GM20431 (cell line): ENCODE data around the gene GIMAP1.
"Not testable (repeated sequence)": the region's sequence is repeated elsewhere in the genome, so short reads cannot be mapped to it uniquely, and the experiment has no call there.

Source experiments
- in situ Hi-C: fragments of 300-500 bp; cut with MseI, MboI; formaldehyde crosslinking; loops from one replicate; pipeline ENCODE4 v1.15.0; 2020; ENCODE audit warnings: low sequenced_read_pairs; ENCODE audit not compliant: unreplicated experiment

Gene GIMAP1

DNA sequence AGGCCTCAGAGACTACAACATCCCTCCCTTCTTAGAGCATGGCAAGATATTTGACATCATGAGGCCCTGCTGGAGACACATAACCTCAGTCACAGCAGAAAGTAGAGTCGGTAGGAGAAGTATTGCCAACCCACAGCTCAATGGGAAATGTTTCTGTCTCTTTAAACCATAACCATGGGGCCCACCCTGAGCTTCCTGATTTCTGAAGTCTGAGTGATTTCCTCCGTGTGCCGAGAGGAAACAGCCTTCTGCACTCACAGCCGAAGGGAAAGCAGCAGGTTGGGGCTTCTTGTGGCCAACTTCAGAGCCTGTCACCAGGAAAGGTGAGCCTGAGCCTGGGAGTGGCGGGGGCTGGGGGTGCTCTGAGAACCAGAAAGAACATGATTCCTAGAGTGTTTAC lies at the start of gene GIMAP1:
Gene GIMAP1, plus strand, starts transcription at position 246 of the 400 bp plus-strand sequence. CDS start 2,435 bp downstream, outside the sequence.
- in situ Hi-C loops, result no loop called here

DNA sequence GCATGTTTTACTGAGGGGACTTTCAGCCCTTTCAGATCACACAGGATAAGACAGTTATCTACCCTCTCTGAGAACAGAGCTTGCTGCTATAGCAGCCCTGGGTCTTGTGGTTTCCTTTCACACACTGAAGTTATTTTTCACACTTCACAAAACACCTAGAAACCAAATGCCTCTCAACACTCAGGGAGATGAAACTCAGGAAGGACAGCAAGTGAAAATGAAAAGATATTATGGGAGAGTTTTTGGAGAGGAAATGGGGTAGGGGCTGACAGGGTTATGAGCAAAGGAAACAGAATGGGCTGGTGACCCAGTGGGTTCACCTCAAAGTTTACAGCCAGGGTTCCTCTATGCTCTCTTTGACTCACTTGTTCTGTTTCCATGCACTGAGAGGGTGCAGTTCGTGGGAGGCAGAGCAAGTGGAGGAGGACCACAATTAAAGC lies 47.9 kb upstream of the GIMAP1 start:
- in situ Hi-C loops, result no loop called here

DNA sequence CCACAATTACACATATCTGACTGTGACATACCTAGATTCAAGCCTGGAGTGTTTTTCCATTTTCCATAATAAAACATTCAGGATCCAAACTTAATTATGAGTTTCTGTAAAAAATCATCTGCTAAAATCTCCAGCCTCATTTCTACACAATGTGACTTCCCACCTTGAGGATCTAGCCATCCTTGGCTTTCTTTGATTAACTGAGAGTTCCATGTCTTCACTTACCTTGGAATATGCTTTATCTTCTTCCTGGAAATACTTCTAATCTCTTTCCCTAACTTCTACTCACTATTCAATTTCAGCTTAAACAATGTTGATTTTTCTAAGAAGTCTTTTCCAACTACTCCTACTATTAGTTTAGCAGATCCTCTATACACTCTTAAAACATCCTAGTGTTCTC lies 47.4 kb upstream of the GIMAP1 start:
- in situ Hi-C loops, result no loop called here

DNA sequence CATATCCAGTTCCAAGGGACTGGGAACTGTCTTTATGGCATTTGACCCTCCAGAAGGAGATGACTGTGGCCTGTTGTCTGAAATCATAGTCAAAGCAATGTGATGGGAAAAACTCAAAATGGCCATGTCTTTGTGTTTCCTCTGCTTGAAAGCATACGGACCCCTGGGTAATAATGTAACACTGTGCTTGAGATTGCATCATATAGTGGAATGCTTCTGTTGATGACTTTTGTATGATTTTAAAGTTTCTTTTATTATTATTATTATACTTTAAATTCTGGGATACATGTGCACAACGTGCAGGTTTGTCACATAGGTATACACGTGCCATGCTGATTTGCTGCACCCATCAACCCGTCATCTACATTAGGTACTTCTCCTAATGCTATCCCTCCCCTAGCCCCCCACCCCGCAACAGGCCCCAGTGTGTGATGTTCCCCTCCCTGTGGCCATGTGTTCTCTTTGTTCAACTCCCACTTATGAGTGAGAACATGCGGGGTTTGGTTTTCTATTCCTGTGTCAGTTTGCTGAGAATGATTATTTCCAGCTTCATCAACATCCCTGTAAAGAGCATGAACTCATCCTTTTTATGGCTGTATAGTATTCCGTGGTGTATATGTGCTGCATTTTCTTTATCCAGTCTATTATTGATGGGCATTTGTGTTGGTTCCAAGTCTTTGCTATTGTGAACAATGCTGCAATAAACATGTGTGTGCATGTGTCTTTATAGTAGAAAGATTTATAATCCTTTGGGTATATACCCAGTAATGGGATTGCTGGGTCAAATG lies 44.4 kb upstream of the GIMAP1 start:
- in situ Hi-C loops, result not testable (repeated sequence)

DNA sequence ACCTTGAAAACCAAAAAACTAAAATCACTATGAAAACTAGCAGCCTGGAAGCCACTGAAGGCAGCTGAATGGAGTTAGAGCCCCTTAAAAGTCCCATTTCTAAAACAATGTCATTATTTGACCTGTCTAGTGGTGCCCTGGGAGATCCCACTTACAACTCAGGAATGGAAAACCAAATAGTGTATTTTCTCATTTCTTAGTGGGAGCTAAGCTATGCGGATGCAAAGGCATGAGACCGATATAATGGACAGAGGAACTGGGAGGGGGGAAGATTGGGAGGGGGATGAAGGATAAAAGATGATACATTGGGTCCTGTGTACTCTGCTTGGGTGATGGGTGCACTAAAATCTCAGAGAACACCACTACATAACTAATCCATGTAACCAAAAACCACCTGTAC lies 40.7 kb upstream of the GIMAP1 start:
- in situ Hi-C loops, result no loop called here

DNA sequence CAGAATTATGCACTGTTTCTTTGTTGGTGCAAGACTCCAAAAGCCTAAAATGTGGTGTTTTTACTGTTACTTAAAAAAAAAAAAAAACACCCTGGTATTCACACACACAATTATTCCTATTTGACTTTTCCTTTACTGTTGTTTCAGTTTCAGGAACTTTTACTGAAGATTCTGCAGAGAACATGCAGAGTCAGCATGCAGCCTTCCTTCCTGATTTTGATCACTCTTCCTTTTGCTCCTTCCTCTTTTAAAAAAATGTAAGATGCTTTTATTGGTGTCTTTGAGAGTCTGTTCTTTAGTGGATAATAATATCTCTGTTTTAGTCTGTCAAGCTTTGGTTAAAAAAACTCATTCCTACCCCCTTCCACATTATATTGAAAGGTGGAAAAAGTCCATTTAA lies 40.1 kb upstream of the GIMAP1 start:
- in situ Hi-C loops, result not testable (repeated sequence)

DNA sequence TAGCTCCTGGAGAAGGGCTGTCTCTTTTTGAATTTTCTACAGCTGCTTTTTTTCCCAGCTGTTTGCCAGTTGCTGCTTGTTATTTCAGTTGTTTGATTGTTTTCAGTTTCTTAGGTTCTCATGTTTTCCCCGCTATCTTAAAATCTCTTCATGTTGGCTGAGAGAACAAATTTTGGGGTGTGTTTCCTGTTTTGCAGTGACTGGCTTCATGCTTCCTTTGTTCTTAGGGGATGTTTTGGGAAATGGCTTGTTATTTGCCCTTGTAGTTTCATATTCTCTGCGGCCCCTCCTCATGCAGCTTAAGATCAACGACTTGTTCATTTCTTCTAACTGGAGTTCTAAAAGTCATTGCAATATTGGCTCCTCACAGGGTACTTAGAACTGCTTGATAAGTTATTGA lies 39.6 kb upstream of the GIMAP1 start:
- in situ Hi-C loops, result not testable (repeated sequence)

DNA sequence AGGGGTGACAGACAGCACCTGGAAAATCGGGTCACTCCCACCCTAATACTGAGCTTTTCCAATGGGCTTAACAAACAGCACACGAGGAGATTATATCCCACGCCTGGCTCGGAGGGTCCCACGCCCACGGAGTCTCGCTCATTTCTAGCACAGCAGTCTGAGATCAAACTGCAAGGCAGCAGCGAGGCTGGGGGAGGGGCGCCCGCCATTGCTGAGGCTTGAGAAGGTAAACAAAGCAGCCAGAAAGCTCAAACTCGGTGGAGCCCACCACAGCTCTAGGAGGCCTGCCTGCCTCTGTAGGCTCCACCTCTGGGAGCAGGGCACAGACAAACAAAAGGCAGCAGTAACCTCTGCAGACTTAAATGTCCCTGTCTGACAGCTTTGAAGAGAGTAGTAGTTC lies 37.8 kb upstream of the GIMAP1 start:
- in situ Hi-C loops, result not testable (repeated sequence)

DNA sequence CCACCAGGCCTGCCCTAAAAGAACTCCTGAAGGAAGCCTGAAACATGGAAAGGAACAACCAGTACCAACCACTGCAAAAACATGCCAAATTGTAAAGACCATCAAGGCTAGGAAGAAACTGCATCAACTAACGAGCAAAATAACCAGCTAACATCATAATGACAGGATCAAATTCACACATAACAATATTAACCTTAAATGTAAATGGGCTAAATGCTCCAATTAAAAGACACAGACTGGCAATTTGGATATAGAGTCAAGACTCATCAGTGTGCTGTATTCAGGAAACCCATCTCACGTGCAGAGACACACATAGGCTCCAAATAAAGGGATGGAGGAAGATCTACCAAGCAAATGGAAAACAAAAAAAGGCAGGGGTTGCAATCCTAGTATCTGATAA lies 36.0 kb upstream of the GIMAP1 start:
- in situ Hi-C loops, result not testable (repeated sequence)

DNA sequence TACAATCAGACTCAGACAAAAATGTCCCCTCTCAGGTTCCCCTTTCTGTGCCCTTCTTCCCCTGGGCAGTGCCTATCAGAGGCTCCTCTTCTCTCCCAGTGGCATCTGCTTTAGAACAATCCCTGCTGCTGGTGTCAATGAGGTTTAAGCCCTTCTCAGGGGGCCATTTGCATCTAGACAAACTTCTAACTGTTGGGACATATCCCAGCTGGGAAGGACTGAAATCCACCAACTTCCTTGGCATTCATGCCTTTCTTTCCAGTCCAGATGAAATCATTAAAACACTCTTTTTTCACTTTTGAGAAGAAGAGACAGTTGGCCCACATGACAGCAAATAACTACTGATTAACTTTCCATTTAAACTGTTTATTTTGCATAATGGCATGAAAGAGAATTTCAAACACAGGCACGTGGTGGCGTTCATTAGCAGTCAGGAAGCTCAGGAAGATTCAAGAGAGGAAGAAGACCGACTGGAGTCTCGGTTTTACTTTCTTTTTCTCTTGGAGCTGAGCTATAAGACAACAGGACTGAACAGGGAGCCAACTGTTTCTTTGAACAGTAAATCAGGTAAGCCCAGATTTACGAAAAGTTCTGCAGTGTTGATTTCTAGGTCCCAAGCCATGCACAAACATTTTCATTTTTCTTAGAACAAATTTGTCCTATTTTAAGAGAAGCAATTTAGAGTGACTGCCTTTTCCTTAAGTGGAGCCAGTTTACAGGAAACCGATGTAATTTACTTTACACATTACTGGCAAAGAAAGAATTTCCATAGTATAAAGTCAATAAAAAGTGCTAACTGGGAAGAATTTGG lies 31.0 kb upstream of the GIMAP1 start, which contains the start of gene GIMAP2:
Gene GIMAP2, plus strand, starts transcription at position 488 of the 811 bp plus-strand sequence. CDS start 1,354 bp downstream, outside the sequence.
- in situ Hi-C loops, result no loop called here

DNA sequence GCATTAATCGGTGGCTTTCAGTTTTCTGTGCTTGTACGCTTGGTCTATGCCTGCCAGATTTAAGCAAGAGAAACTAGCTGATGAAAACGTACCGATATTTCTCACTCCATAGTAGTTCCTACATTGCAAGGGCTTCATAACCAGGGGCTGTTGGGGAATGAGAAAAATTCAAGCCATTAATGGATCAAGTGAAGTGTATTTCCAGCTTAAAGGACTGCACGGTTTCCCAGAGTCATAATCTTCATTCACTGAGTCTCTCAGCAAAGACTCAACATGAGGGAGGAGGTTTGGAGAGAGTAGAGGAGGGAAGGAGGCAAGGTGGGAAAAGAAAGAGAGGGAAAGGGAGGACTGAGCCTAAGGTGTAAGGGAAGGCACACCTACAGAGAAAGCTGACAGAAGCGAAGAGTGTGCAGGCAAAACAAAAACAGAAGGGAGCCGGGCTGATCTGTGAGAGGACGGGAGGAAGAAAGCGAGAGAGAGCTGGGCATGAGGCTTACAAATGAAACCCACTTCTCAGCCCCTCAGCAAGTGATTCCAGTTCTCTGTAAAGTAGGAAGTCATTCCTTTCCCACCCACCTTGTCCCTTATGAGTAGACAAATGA lies 30.3 kb upstream of the GIMAP1 start:
- in situ Hi-C loops, result no loop called here

DNA sequence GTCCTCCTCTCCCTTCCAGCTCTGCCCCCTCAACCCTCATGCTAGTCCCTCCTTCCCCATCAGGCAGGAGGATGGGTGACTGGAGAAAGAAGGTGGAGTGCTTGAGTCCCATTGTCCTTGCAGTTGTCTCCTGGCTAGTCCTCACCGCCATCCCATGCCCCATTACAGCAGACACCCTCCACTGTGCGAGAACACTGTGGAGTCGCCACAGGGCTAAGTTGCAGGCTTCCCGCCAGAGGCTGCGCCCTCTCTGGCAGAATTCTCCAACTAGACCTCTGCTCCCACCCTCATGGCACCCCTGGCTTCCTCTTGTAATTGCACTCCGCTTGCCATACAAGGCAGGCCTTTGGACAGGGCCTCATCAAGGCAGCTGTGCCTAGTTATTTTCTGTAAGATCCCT lies 27.8 kb upstream of the GIMAP1 start:
- in situ Hi-C loops, result no loop called here

DNA sequence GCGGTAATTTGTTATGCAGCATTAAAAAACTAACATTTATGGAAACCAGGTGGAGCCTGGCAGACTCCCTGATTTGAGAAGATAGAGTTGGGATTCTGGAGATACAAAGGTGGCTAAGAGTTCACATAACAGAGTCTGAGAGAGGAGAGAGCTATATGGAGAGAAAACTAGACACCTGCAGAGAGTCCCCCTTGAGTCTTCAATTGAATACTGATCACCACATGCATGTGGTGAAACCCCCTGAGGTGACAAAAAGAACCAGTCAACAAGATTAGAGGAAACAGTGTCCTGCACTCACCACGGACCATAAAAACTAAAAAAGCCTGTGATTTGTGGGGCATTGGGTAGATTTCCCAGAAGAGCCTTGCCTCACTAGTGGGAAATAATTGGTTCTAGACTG lies 20.8 kb upstream of the GIMAP1 start:
- in situ Hi-C loops, result no loop called here

DNA sequence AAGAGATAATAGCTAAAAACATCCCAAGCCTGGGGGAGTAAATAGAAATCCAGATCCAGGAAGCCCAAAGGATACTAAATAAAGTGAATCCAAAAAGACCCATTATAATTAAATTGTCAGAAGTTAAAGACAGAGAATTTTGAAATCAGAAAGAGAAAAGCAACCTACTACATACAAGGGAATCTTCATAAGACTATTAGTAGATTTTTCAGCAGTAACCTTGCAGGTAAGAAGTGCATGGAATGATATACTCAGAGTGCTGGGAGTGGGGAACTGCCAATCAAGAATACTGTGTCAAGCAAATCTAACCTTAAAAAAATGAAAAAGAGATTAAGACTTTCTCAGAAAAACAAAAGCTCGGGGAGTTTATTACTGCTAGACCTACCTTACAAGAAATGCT lies 13.2 kb upstream of the GIMAP1 start:
- in situ Hi-C loops, result no loop called here

DNA sequence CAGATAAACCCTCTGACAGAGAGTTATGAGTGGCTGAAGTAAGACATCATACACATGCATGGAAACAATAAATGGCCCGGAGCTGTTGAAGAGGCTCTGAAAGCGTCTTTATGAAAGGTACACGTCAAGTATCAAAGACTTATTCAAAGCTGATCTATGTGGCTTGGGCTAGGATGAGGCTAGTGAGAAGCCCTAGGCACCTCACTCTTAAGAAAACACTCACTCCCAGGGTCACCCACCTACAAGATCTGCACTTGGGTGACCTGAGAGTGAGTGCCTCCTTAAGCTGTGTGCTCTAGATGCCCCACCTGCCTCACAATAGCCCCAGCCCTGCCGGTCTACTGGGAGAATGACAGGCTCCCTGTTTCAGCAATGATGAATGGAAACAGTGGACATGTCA lies 1.1 kb upstream of the GIMAP1 start:
- in situ Hi-C loops, result no loop called here

DNA sequence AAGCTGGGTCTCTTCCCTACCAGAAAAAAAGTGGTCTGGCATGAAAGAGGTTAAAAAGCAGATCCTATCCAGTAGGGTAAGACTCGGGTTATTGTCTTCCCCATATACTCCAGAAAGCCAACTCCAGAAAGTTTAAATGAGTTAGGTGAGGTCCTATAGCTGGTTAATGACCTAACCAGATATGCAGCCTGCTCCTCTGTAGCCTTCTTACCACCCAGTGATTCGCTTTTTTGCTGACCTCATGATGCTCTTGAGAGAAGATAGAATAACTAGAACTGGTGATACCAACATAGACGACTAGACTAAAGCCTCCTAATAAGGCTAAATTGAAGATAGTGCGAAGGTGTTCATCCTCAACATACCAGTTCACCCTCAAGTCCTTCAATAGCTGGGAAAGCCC lies 675 bp upstream of the GIMAP1 start:
- in situ Hi-C loops, result no loop called here

DNA sequence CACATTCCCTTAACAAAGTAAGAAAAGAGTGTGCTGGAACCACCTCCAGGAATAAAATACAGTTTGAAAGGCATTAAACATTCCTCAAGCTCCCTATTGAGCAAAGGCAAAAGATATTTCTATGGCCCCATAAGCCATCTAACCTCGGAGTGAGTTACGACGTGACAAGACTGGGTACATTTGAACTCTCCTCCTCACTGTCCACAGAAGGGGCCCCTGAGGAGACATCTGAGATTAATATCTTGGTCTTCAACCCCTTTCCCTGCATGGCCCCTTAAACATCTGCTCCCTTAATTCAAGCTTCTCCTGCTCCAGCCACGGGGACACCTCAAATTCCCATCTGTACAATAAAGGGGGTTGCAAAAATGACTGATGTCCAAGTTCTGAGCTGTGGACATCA lies 526 bp downstream of the GIMAP1 start:
- in situ Hi-C loops, result no loop called here

DNA sequence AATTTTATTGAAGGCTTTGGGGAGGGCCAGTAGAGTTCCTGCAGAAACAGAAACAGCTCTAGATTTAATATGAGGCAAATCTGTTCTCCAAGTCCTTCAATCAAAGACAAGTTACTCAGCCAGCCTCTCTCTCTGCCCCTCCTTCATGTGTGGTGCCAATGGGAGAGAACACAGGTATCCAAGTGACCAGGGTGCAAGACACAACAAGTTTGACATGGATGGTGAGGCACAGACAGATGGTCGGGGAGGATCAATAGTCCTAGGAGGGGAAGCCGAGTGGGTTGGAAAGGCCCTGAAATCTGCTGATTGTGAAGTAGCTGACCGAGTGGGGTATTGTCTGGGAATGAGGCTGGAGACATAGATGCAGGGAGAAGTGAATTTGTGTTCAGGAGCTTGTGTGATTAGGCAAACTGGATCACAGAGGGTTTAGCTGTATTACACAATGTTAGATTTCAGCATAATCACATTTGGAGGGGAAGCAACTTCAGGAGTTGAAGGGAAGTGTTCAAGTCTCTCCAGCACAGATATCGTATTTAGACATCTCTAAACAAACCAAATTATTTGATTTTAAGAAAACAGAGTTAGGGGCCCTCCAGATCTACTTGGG lies 1.5 kb downstream of the GIMAP1 start:
- in situ Hi-C loops, result no loop called here

DNA sequence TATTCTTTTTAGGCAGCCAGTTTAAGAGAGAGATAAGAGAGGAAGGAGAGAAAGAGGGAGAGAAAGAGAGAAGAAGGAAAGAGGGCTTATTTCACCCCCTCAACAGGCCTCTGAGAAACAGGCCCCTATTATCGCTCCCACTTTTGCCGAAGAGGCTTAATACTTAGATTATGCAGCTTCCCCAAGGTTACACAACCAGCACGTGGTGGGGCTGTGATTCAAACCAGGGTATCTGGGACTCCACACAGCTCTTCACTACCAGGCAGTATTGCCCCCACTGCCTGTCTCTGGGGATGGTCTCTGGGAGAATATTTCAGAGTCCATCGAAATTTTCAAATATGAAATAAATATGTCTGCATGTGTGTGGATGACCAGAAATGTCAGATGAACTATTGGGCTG lies 3.0 kb downstream of the GIMAP1 start:
- in situ Hi-C loops, result no loop called here
